Adrenal gland (tissue), 5 donors: Measurements from ENCODE around the gene EPDR1.

Source experiments
- POLR2A ChIP-seq, 2 donors: fragments of 450-650 bp; IDR thresholded peaks; one replicate each; pipeline ENCODE4 v1.6.1; 2017; ENCODE audit warnings: antibody characterized with exemption in 2 of 2, mild to moderate bottlenecking in 2 of 2, moderate library complexity in 1 of 2
- TF ChIP-seq, protein P1 (sequence below), 6 experiments: fragments of 450-650 bp in 4 of 6; fragments of 200-600 bp in 2 of 6; sonication (generic) in 1 of 6; IDR thresholded peaks; 1 replicate in 5 of 6; 2 replicates in 1 of 6; pipeline versions ENCODE4 v1.5.1 to v1.8.0; 2016 to 2021; ENCODE audit warnings: antibody characterized with exemption in 6 of 6, mild to moderate bottlenecking in 2 of 6, moderate library complexity in 1 of 6
- donor health status: DM: no; HTN: no; CAD: no.

DNA sequence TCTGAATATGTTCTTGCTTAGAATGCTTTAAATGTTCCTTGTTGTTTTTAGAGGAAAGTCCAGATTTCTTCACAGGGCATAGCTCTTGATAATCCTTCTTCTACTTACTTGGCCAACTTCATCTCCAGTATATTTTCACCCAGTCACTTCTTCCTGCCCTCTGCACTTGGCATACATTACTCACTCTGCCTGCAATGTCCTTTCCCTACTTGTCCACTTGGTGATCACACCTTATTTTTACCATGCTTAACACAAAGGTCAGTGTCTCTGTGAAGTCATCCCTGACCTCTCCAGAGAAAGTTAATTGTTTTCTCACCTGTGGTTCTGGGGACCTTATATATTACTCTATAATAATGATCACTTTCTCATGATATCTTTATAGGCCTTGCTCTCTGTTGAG lies 27.1 kb upstream of the EPDR1 start:
- TF ChIP-seq, protein P1, sequence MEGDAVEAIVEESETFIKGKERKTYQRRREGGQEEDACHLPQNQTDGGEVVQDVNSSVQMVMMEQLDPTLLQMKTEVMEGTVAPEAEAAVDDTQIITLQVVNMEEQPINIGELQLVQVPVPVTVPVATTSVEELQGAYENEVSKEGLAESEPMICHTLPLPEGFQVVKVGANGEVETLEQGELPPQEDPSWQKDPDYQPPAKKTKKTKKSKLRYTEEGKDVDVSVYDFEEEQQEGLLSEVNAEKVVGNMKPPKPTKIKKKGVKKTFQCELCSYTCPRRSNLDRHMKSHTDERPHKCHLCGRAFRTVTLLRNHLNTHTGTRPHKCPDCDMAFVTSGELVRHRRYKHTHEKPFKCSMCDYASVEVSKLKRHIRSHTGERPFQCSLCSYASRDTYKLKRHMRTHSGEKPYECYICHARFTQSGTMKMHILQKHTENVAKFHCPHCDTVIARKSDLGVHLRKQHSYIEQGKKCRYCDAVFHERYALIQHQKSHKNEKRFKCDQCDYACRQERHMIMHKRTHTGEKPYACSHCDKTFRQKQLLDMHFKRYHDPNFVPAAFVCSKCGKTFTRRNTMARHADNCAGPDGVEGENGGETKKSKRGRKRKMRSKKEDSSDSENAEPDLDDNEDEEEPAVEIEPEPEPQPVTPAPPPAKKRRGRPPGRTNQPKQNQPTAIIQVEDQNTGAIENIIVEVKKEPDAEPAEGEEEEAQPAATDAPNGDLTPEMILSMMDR (IDR thresholded peaks at IDR 0.05), result no peak
- TF ChIP-seq POLR2A (IDR thresholded peaks at IDR 0.05), result no peak
